GM12891 (cell line): ENCODE data around the gene PPP2R2B.

ENCODE experiments used
- POLR2A ChIP-seq: IDR thresholded peaks from 2 replicates; pipeline ENCODE4 v1.6.1; 2011; ENCODE audit warnings: low read depth, low read length, control low read depth
- POLR2AphosphoS5 ChIP-seq: IDR thresholded peaks from 2 replicates; pipeline ENCODE4 v1.6.1; 2011; ENCODE audit warnings: low read depth, low read length, control low read depth
- TAF1 ChIP-seq: IDR thresholded peaks from 2 replicates; pipeline ENCODE4 v1.6.1; 2011; ENCODE audit warnings: low read depth, low read length, control low read depth

DNA sequence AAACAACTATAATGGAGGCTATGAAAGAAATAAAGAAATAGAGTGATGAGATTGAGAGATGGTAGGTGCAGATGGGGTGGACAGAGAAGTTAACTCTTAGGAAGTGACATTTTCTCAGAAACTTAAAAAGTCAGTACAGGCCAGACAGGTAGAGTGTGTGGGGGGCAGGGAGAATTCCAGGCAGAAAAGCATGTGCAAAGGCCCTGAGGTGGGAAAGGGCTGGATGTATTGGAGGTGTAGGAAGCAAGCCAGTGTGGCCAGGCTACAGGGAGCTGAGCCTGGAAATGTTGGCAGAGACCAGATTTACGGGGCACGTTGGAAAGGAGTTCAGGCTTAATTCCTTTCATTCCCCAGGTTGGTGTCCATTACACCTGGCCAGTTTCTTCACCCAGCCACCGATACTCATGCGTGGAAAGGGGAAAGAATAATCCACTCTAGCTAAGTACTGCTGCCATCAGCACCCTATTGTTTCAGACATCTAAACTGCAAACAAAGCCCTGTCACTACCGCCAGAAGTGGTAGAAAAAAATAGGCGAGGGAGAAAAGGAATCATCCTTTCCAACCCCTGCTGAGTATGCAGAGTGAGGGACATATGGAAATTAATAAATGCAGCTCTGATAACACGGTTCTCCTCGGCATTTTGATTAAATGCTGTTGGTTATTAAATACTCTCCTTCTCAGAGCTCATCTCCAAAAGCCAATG lies 245.8 kb downstream of the PPP2R2B start:
- TF ChIP-seq POLR2A (no peak), POLR2AphosphoS5 (no peak), TAF1 (no peak)
